H1 (cell line): Measurements from ENCODE around the gene RNF31. TPM values are rescaled to one million over a fixed set of nuclear protein-coding genes. Genes with fewer than 3 reads are reported as not detected.

ENCODE experiments used
- BCL11A ChIP-seq, 2 experiments: IDR thresholded peaks; one replicate each; pipeline ENCODE4 v1.6.1; 2011; ENCODE audit warnings: low read depth in 2 of 2, low read length in 2 of 2, mild to moderate bottlenecking in 2 of 2
- HDAC6 ChIP-seq: IDR thresholded peaks from one replicate; pipeline ENCODE4 v1.7.1; 2012; ENCODE audit warnings: low read depth, mild to moderate bottlenecking, inconsistent platforms, low read length, moderate library complexity
- KDM5A ChIP-seq: fragments of 200-600 bp; IDR thresholded peaks from 2 replicates; pipeline ENCODE4 v1.7.1; 2012; ENCODE audit warnings: mild to moderate bottlenecking, low read length, inconsistent platforms, mixed read lengths
- PHF8 ChIP-seq: fragments of 200-600 bp; sonication (generic); conservative IDR thresholded peaks from 2 replicates; pipeline ENCODE4 v1.7.1; 2012; ENCODE audit warnings: low read depth, mild to moderate bottlenecking, inconsistent platforms, low read length, moderate library complexity
- POLR2A ChIP-seq, 2 experiments: IDR thresholded peaks; 1 replicate in 1 of 2; 2 replicates in 1 of 2; pipeline ENCODE4 v1.6.1; 2011; ENCODE audit warnings: low read depth in 2 of 2, low read length in 2 of 2, mild to moderate bottlenecking in 2 of 2; ENCODE audit errors: control extremely low read depth in 1 of 2
- RBBP5 ChIP-seq: IDR thresholded peaks from 2 replicates; pipeline ENCODE4 v1.7.1; 2012; ENCODE audit warnings: low read depth, mild to moderate bottlenecking, inconsistent platforms, low read length, moderate library complexity, borderline replicate concordance
- TAF7 ChIP-seq: optimal IDR thresholded peaks from 2 replicates; pipeline ENCODE3; 2011; ENCODE audit warnings: low read depth, mild to moderate bottlenecking, inconsistent platforms, low read length, moderate library complexity, borderline replicate concordance
- polyA plus RNA-seq, 7 experiments: library from polyadenylated mRNA; depleted of rRNA in 3 of 7; stranded (reverse) in 5 of 7; unstranded in 2 of 7; fragments of >200 nt in 5 of 7; fragments of 200-250 nt in 2 of 7; gene quantifications; 1 replicate in 5 of 7; 2 replicates in 1 of 7; 4 replicates in 1 of 7; pipeline versions ENCODE4 v1.2.1 to v1.2.3, GENCODE V29; 2011 to 2013; ENCODE audit warnings: missing spikeins in 2 of 7, mixed read lengths in 2 of 7
- total RNA-seq: library from RNA; stranded (reverse); fragmentation: NEBNext Ultra II Directional; extraction: Animal tissue kit (Norgen Biotek cat#: 25700); gene quantifications from 2 replicates; pipeline ENCODE4 v1.2.1, GENCODE V29; 2021
- TF ChIP-seq, protein P1 (sequence below): IDR thresholded peaks from 2 replicates; pipeline ENCODE4 v1.6.1; 2012; ENCODE audit warnings: inconsistent platforms

The RNF31 gene
- total and polyA plus RNA-seq, 2 of the 8 experiments (the other 6 are each of a cell fraction or from before 2014, with no cell fraction given) = 17.5 to 72.0 TPM

DNA sequence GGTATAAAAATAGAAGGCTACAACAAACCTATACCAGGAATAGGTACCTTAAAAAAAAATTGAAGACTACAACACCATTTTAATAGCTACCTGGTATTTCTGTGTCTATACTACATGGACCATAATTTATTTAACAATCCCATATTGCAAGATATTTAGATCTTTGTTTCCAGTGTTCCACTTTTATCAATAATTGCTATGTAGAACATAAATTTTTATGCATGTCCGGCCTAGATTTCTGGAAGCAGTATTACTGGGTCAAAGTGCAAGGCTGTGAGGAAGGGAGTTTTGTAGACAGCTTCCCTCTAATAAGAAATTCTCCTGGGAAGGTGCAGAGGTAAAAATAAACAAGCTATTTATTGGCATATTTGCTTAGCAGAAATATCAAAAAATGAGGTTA is 36.8 kb upstream of the RNF31 start (continued):
- no peak for TF ChIP-seq PHF8
- TF ChIP-seq TAF7 = no peak
- no peak for TF ChIP-seq POLR2A (IDR thresholded peaks at IDR 0.05; ENCODE audit: control extremely low read depth in 1 of 2, low read depth in 2 of 2, low read length in 2 of 2)
- no peak for TF ChIP-seq HDAC6
- TF ChIP-seq RBBP5 = no peak
- TF ChIP-seq BCL11A (IDR thresholded peaks at IDR 0.05; ENCODE audit: low read depth in 2 of 2, low read length in 2 of 2) = no peak
- TF ChIP-seq, protein P1, sequence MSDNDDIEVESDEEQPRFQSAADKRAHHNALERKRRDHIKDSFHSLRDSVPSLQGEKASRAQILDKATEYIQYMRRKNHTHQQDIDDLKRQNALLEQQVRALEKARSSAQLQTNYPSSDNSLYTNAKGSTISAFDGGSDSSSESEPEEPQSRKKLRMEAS = no peak
- no peak for TF ChIP-seq KDM5A
